ENCODE measurements around the gene RCSD1. TPM values are rescaled to one million over a fixed set of nuclear protein-coding genes. Genes with fewer than 3 reads are reported as not detected.
A peak's percentile ranks its signal among the peaks of the same experiment; 100 is the strongest.

RCSD1 gene
- total and polyA plus RNA-seq, 12 donors: 3.3 to 15.4 (median 9.4) TPM

DNA sequence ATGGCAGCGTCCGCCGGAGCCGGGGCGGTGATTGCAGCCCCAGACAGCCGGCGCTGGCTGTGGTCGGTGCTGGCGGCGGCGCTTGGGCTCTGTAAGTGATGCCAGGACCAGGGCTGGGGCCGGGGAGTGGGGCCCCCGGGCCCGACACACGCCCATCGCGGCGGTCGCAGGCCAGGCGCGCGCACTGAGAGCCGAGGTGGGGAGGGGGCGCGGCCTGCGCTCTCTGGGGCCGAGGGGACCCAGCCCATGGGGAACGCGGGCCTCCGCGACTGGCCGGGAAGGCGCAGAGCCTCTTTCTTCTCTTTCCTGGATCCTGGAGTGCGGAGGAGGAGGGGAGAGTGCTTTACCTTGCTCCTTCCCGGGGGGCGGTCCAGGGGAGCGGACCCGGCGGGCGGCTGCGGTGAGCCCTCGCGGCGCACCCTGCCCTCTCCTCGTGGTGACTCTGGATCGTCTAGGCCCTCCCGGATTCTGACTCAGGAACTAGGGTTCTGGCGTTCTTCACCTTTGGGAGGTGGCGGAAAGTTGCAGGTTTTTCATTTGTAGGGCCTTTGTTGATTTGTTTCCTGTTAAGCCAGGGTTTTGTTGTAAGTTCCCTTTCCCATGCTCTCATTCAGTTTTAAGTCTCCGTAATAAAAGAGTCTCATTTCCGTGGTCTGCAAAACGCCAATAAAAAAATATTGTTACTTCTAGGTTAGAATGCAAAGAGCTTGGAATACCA is 92.3 kb downstream of the RCSD1 start:
- peak in 6 of 7 donors; percentile 33 to 56 (median 51) for DNase-seq

DNA sequence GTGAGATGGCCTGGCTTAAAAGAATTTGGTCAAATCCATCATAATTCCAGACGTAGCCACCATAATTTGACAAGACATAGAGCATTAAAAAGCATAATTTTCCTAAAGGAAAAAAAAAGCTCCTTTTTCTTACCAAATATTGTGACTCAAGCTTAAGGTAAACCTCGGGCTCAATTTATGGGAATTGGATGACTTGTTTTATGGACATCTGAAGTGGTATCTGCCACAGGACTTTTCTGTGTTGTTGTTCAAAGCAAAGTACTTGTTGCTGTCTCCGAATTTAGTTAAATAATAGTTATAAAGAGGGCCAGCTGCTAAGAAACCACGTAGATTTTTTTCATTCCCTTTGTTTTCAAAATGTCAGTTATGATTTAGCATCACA is 92.8 kb downstream of the RCSD1 start:
- intact Hi-C loops (cut with DNase I): loop anchor here (5.0 to 10.0 kb wide), 3 partner anchors 69 to 362 kb away; no protein-coding TSS in a partner anchor
- no peak for TF ChIP-seq POLR2A (IDR thresholded peaks at IDR 0.05)
- WGBS, 4 donors: 9 to 16% (median 12%) methylated on average over 4 of the region's 4 CpGs

More for the DNA sequence above, 92.3 kb downstream of the RCSD1 start:
- no peaks in the 10 kb centered on the region for H3K9me3 ChIP-seq (replicated peaks in 1 of 3)
- no peaks in the 10 kb centered on the region for H3K36me3 ChIP-seq (replicated peaks in 1 of 2)
- TF ChIP-seq, protein P1, sequence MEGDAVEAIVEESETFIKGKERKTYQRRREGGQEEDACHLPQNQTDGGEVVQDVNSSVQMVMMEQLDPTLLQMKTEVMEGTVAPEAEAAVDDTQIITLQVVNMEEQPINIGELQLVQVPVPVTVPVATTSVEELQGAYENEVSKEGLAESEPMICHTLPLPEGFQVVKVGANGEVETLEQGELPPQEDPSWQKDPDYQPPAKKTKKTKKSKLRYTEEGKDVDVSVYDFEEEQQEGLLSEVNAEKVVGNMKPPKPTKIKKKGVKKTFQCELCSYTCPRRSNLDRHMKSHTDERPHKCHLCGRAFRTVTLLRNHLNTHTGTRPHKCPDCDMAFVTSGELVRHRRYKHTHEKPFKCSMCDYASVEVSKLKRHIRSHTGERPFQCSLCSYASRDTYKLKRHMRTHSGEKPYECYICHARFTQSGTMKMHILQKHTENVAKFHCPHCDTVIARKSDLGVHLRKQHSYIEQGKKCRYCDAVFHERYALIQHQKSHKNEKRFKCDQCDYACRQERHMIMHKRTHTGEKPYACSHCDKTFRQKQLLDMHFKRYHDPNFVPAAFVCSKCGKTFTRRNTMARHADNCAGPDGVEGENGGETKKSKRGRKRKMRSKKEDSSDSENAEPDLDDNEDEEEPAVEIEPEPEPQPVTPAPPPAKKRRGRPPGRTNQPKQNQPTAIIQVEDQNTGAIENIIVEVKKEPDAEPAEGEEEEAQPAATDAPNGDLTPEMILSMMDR (IDR thresholded peaks at IDR 0.05): no peak
- no peak for TF ChIP-seq POLR2A (IDR thresholded peaks at IDR 0.05)
- peak overlapping the region; percentile 51 to 94 (median 88) for H3K27ac ChIP-seq
- H3K27me3 ChIP-seq: no peaks in the 10 kb centered on the region
- peak overlapping the region; percentile 59 to 75 (median 66) for H3K4me3 ChIP-seq
- WGBS, 4 donors: 0 to 2% (median 1%) methylated on average over 8 to 52 of the region's 52 CpGs
- intact Hi-C loops (cut with DNase I): loop anchor here (5.0 to 10.0 kb wide), 3 partner anchors 70 to 362 kb away; no protein-coding TSS in a partner anchor
- peaks cover 0 to 52% of the 10 kb centered on the region in 2 donors for H3K4me1 ChIP-seq (replicated peaks in 1 of 2)

GRCh38 chr1:167723707-167724323 is 93.8 kb downstream of the RCSD1 start:
- H3K4me3 ChIP-seq: peak overlapping the region in 1 of 4 donors; percentile 71
- no peak overlapping the region for H3K27ac ChIP-seq
- intact Hi-C loops (cut with DNase I): loop anchor here (5.0 to 10.0 kb wide), 3 partner anchors 68 to 361 kb away; no protein-coding TSS in a partner anchor
- H3K36me3 ChIP-seq (replicated peaks in 1 of 2): no peaks in the 10 kb centered on the region
- no peaks in the 10 kb centered on the region for H3K9me3 ChIP-seq (replicated peaks in 1 of 3)
- no peak for DNase-seq
- 75 to 89% (median 81%) methylated on average over 2 of the region's 2 CpGs for WGBS, 4 donors
- TF ChIP-seq, protein P1 (IDR thresholded peaks at IDR 0.05): no peak
- TF ChIP-seq POLR2A (IDR thresholded peaks at IDR 0.05): no peak
- no peaks in the 10 kb centered on the region for H3K27me3 ChIP-seq
- peaks cover 0 to 53% of the 10 kb centered on the region in 2 donors for H3K4me1 ChIP-seq (replicated peaks in 1 of 2)

More for the DNA sequence above, 92.8 kb downstream of the RCSD1 start:
- DNase-seq: no peak
- H3K9me3 ChIP-seq (replicated peaks in 1 of 3): no peaks in the 10 kb centered on the region
- H3K4me3 ChIP-seq: peak overlapping the region in 3 of 4 donors; percentile 62 to 75 (median 71)
- H3K27ac ChIP-seq: peak overlapping the region in 3 of 5 donors; percentile 88 to 94 (median 89)
- H3K4me1 ChIP-seq (replicated peaks in 1 of 2): peaks cover 0 to 53% of the 10 kb centered on the region in 2 donors
- H3K36me3 ChIP-seq (replicated peaks in 1 of 2): no peaks in the 10 kb centered on the region
- no peaks in the 10 kb centered on the region for H3K27me3 ChIP-seq

DNA sequence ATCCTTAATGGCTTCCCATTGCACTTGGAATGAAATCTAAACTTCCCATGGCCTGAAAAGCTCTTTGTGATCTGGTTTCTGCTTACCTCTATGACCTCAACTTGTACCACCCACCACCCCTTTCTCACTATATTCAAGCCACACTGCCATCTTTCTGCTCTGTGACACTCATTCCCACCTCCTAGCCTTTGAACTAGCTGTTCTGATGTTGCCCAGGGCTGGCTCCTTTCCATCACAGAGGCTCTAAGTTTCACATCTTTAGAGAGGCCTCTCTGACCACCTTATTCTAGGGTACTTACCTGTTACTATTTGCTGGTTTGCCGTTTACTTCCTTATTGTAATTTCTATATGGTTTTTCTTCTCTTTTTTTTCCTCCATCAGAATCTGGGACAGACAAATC is 96.0 kb downstream of the RCSD1 start:
- no peak overlapping the region for H3K27ac ChIP-seq
- H3K4me1 ChIP-seq (replicated peaks in 1 of 2): peaks cover 0 to 47% of the 10 kb centered on the region in 2 donors
- H3K36me3 ChIP-seq (replicated peaks in 1 of 2): peaks cover 0 to 5% of the 10 kb centered on the region in 2 donors
- TF ChIP-seq, protein P1 (IDR thresholded peaks at IDR 0.05): no peak
- TF ChIP-seq POLR2A (IDR thresholded peaks at IDR 0.05): no peak
- H3K27me3 ChIP-seq: no peaks in the 10 kb centered on the region
- no peaks in the 10 kb centered on the region for H3K9me3 ChIP-seq (replicated peaks in 1 of 3)
- DNase-seq: no peak
- no peak overlapping the region for H3K4me3 ChIP-seq
- intact Hi-C loops (cut with DNase I): loop anchor here in 1 of 2 donors (10.0 kb wide), 1 partner anchor 359 kb away; no protein-coding TSS in a partner anchor
- WGBS, 4 donors: 64 to 75% (median 73%) methylated on average over 1 of the region's 1 CpG
